ENCODE results near the gene SLC22A17. TPM values are rescaled to one million over a fixed set of nuclear protein-coding genes. Genes with fewer than 3 reads are reported as not detected.

Gene SLC22A17
- total RNA-seq, 1 experiment from 2014 or later = 5.9 TPM

DNA sequence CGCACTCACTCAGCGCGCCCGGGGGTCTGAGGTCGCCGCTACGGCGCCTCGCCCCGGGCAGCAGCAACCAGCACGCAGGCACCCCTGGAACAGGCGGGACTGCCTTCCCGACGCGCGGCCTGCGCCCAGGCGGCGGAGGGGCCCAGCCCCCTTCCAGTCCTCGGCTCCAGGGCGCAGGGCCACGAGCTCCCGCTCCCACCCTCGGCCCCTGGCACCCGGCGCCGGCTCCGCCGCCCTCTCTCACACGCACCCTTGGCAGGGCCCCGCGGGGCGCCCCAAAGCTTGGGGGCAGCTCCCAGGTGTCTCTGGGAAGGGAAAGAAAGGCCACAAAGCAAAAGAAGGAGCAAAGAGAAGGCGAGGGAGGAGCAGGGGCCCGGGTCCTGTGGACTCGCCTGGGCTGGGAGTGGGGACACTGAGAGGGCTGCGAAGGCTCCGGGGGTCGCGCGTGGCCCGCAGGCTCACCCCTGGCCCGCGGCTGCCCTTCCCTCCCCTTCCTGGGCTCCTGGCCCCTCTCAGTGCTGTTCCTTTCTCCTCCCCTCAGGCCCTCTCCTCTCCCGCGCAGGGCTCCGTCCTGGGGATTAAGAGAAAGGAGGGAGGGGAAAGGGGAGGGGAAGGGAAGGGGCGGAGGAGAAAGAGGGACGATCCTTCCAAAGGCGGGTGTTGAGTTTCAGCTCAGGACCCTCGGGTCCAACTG lies 13.2 kb upstream of the SLC22A17 start:
- H3K9ac ChIP-seq (ENCODE audit: low read length) = no peak overlapping the region
- no peaks in the 10 kb centered on the region for H3K9me2 ChIP-seq (ENCODE audit: insufficient read depth)
- no peak overlapping the region for H3K27ac ChIP-seq (ENCODE audit: low read depth, low read length)
- H3K36me3 ChIP-seq (ENCODE audit: control insufficient read depth in 1 of 2, insufficient read depth in 2 of 2, low read length in 2 of 2) = no peaks in the 10 kb centered on the region
- no peaks in the 10 kb centered on the region for H3K9me3 ChIP-seq (ENCODE audit: control insufficient read depth in 1 of 2, insufficient read depth in 1 of 2, low read depth in 1 of 2, low read length in 2 of 2)
- no peak for ATAC-seq
- ChIA-PET CTCF (no interaction called here), RAD21 (ENCODE audit: low non-redundant PET in 1 of 2, low total read pairs in 2 of 2, uncharacterized antibody in 2 of 2, unreplicated experiment in 2 of 2) (no interaction called here), POLR2A (no interaction called here)
- 0 out of 2 replicates have a peak, but pooled peaks cover 3% of the 10 kb centered on the region for H3K27me3 ChIP-seq (ENCODE audit: insufficient read depth, low read length)
- intact Hi-C loops (cut with micrococcal nuclease) = no loop called here
- no peak overlapping the region for H3K4me3 ChIP-seq (replicated peaks in 1 of 2; ENCODE audit: low read depth in 1 of 2, low read length in 2 of 2)
- H3K4me1 ChIP-seq (ENCODE audit: control insufficient read depth in 1 of 2, insufficient read depth in 2 of 2, low read length in 2 of 2) = no peaks in the 10 kb centered on the region; a peak in 1 of 4 replicates
- DNase-seq (ENCODE audit: low read depth, low spot score) = no peak
- H4K20me1 ChIP-seq (ENCODE audit: insufficient read depth) = no peaks in the 10 kb centered on the region
- no peak overlapping the region for H3K4me2 ChIP-seq (ENCODE audit: low read length)
- TF ChIP-seq, protein P1, sequence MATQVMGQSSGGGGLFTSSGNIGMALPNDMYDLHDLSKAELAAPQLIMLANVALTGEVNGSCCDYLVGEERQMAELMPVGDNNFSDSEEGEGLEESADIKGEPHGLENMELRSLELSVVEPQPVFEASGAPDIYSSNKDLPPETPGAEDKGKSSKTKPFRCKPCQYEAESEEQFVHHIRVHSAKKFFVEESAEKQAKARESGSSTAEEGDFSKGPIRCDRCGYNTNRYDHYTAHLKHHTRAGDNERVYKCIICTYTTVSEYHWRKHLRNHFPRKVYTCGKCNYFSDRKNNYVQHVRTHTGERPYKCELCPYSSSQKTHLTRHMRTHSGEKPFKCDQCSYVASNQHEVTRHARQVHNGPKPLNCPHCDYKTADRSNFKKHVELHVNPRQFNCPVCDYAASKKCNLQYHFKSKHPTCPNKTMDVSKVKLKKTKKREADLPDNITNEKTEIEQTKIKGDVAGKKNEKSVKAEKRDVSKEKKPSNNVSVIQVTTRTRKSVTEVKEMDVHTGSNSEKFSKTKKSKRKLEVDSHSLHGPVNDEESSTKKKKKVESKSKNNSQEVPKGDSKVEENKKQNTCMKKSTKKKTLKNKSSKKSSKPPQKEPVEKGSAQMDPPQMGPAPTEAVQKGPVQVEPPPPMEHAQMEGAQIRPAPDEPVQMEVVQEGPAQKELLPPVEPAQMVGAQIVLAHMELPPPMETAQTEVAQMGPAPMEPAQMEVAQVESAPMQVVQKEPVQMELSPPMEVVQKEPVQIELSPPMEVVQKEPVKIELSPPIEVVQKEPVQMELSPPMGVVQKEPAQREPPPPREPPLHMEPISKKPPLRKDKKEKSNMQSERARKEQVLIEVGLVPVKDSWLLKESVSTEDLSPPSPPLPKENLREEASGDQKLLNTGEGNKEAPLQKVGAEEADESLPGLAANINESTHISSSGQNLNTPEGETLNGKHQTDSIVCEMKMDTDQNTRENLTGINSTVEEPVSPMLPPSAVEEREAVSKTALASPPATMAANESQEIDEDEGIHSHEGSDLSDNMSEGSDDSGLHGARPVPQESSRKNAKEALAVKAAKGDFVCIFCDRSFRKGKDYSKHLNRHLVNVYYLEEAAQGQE (IDR thresholded peaks at IDR 0.05; ENCODE audit: low read depth) = no peak
- TF ChIP-seq RAD21 (IDR thresholded peaks at IDR 0.05; ENCODE audit: low read depth) (no peak), FOSL1 (IDR thresholded peaks at IDR 0.05; ENCODE audit: low read depth) (no peak), SRF (IDR thresholded peaks at IDR 0.05; ENCODE audit: low read depth) (no peak), POLR2A (IDR thresholded peaks at IDR 0.05; ENCODE audit: borderline replicate concordance, extremely low read depth, insufficient read depth, insufficient read length) (no peak), CBX3 (IDR thresholded peaks at IDR 0.05; ENCODE audit: low read depth) (no peak), CEBPB (IDR thresholded peaks at IDR 0.05; ENCODE audit: low read depth) (no peak), JUND (IDR thresholded peaks at IDR 0.05) (no peak), EGR1 (IDR thresholded peaks at IDR 0.05; ENCODE audit: low read depth) (no peak), SIN3A (IDR thresholded peaks at IDR 0.05; ENCODE audit: low read depth) (no peak), YY1 (IDR thresholded peaks at IDR 0.05; ENCODE audit: extremely low read depth, insufficient replicate concordance, low read depth, low read length) (no peak), EZH2 (IDR thresholded peaks at IDR 0.05) (no peak), SP1 (IDR thresholded peaks at IDR 0.05; ENCODE audit: low read depth) (no peak), TCF7L2 (IDR thresholded peaks at IDR 0.05; ENCODE audit: borderline replicate concordance, extremely low read depth, insufficient read depth, insufficient read length) (no peak), ZNF274 (IDR thresholded peaks at IDR 0.05; ENCODE audit: low read depth, low read length) (no peak)
- TF ChIP-seq, protein P2, sequence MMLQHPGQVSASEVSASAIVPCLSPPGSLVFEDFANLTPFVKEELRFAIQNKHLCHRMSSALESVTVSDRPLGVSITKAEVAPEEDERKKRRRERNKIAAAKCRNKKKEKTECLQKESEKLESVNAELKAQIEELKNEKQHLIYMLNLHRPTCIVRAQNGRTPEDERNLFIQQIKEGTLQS (IDR thresholded peaks at IDR 0.05) = no peak
- TF ChIP-seq, protein P3, sequence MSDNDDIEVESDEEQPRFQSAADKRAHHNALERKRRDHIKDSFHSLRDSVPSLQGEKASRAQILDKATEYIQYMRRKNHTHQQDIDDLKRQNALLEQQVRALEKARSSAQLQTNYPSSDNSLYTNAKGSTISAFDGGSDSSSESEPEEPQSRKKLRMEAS (IDR thresholded peaks at IDR 0.05) = no peak
- TF ChIP-seq, protein P4, sequence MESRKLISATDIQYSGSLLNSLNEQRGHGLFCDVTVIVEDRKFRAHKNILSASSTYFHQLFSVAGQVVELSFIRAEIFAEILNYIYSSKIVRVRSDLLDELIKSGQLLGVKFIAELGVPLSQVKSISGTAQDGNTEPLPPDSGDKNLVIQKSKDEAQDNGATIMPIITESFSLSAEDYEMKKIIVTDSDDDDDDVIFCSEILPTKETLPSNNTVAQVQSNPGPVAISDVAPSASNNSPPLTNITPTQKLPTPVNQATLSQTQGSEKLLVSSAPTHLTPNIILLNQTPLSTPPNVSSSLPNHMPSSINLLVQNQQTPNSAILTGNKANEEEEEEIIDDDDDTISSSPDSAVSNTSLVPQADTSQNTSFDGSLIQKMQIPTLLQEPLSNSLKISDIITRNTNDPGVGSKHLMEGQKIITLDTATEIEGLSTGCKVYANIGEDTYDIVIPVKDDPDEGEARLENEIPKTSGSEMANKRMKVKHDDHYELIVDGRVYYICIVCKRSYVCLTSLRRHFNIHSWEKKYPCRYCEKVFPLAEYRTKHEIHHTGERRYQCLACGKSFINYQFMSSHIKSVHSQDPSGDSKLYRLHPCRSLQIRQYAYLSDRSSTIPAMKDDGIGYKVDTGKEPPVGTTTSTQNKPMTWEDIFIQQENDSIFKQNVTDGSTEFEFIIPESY (IDR thresholded peaks at IDR 0.05; ENCODE audit: extremely low read depth, insufficient replicate concordance, low read length) = no peak
- TF ChIP-seq, protein P5, sequence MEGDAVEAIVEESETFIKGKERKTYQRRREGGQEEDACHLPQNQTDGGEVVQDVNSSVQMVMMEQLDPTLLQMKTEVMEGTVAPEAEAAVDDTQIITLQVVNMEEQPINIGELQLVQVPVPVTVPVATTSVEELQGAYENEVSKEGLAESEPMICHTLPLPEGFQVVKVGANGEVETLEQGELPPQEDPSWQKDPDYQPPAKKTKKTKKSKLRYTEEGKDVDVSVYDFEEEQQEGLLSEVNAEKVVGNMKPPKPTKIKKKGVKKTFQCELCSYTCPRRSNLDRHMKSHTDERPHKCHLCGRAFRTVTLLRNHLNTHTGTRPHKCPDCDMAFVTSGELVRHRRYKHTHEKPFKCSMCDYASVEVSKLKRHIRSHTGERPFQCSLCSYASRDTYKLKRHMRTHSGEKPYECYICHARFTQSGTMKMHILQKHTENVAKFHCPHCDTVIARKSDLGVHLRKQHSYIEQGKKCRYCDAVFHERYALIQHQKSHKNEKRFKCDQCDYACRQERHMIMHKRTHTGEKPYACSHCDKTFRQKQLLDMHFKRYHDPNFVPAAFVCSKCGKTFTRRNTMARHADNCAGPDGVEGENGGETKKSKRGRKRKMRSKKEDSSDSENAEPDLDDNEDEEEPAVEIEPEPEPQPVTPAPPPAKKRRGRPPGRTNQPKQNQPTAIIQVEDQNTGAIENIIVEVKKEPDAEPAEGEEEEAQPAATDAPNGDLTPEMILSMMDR (IDR thresholded peaks at IDR 0.05 in 2 of 3, conservative IDR thresholded peaks at IDR 0.05 in 1 of 3; ENCODE audit: borderline replicate concordance in 1 of 3, insufficient read depth in 1 of 3, low read depth in 2 of 3, low read length in 2 of 3) = no peak
- no peaks in the 10 kb centered on the region for H3K79me2 ChIP-seq (ENCODE audit: insufficient read depth, low read length)
- H2AFZ ChIP-seq (ENCODE audit: low read depth, low read length, poor library complexity, severe bottlenecking) = no peak overlapping the region
- no TSS peak for BruUV-seq (replicated peaks)
